Keratinocyte (primary cell): ENCODE measurements around the gene LRCOL1. TPM values are rescaled to one million over a fixed set of nuclear protein-coding genes. Genes with fewer than 3 reads are reported as not detected.

Source experiments
- DNase-seq: peaks from one replicate; pipeline ENCODE4 v3.0.0-alpha.2; 2011; ENCODE audit warnings: low read depth, missing footprints, low spot score
- FAIRE-seq: peaks from 2 replicates; lab custom pipeline; 2011; peaks lifted over from hg19 to GRCh38; lab: Jason Lieb, UNC
- H2AFZ ChIP-seq: 2 replicates; pipeline ENCODE4 v1.6.0; 2012; ENCODE audit warnings: low read length, control low read depth, inconsistent platforms; ENCODE audit not compliant: control insufficient read depth
- H3K27ac ChIP-seq: 2 replicates; pipeline ENCODE4 v1.5.1; 2011; ENCODE audit warnings: low read length; ENCODE audit not compliant: control insufficient read depth, insufficient read depth
- H3K27me3 ChIP-seq: 3 replicates; pipeline ENCODE4 v1.6.0; 2011; ENCODE audit warnings: low read length; ENCODE audit not compliant: control insufficient read depth, insufficient read depth; ENCODE audit errors: extremely low read depth
- H3K36me3 ChIP-seq, 2 experiments: 2 replicates in 1 of 2; 3 replicates in 1 of 2; pipeline ENCODE4 v1.5.1; 2011; ENCODE audit warnings: low read length in 2 of 2, mild to moderate bottlenecking in 1 of 2; ENCODE audit not compliant: control insufficient read depth in 2 of 2, insufficient read depth in 2 of 2; ENCODE audit errors: extremely low read depth in 1 of 2
- H3K4me1 ChIP-seq: 3 replicates; pipeline ENCODE4 v1.5.1; 2011; ENCODE audit warnings: low read length; ENCODE audit not compliant: control insufficient read depth, insufficient read depth; ENCODE audit errors: extremely low read depth
- H3K4me2 ChIP-seq: 3 replicates; pipeline ENCODE4 v1.6.0; 2011; ENCODE audit warnings: low read depth, low read length; ENCODE audit not compliant: control insufficient read depth, insufficient read depth; ENCODE audit errors: extremely low read depth
- H3K4me3 ChIP-seq, 3 experiments: fragments of 200-600 bp in 1 of 3; sonication (generic) in 1 of 3; 2 replicates in 2 of 3; 3 replicates in 1 of 3; pipeline ENCODE4 v1.5.1; 2011 to 2016; ENCODE audit warnings: low read length in 3 of 3, mild to moderate bottlenecking in 3 of 3, control low read depth in 2 of 3, inconsistent platforms in 1 of 3, low read depth in 1 of 3, mixed read lengths in 1 of 3, mixed run types in 1 of 3, moderate library complexity in 1 of 3; ENCODE audit not compliant: control insufficient read depth in 2 of 3, insufficient read depth in 2 of 3; ENCODE audit errors: extremely low read depth in 1 of 3
- H3K79me2 ChIP-seq: 2 replicates; pipeline ENCODE4 v1.6.0; 2012; ENCODE audit warnings: low read length; ENCODE audit not compliant: control insufficient read depth, insufficient read depth
- H3K9ac ChIP-seq: 3 replicates; pipeline ENCODE4 v1.6.0; 2011; ENCODE audit warnings: low read length; ENCODE audit not compliant: control insufficient read depth, insufficient read depth; ENCODE audit errors: extremely low read depth
- H3K9me1 ChIP-seq: 3 replicates; pipeline ENCODE4 v1.6.0; 2011; ENCODE audit warnings: low read length; ENCODE audit not compliant: control insufficient read depth, insufficient read depth; ENCODE audit errors: extremely low read depth
- H3K9me3 ChIP-seq: 2 replicates; pipeline ENCODE4 v1.5.1; 2012; ENCODE audit warnings: low read depth, low read length; ENCODE audit not compliant: control insufficient read depth
- H4K20me1 ChIP-seq: 3 replicates; pipeline ENCODE4 v1.6.0; 2011; ENCODE audit warnings: low read length; ENCODE audit not compliant: control insufficient read depth, insufficient read depth; ENCODE audit errors: extremely low read depth
- EZH2 ChIP-seq: IDR thresholded peaks from one replicate; pipeline ENCODE4 v1.6.1; 2012; ENCODE audit warnings: inconsistent platforms, mild to moderate bottlenecking, low read length, moderate library complexity
- dilution Hi-C: fragments of 300-500 bp; cut with MboI; formaldehyde crosslinking; loops from one replicate; pipeline ENCODE4 v1.7.0; 2020; ENCODE audit warnings: low sequenced_read_pairs; ENCODE audit not compliant: extremely low pct_ligation_motif_present
- polyA plus RNA-seq, 5 experiments: library from polyadenylated mRNA; depleted of rRNA in 3 of 5; stranded (reverse) in 3 of 5; stranded (forward) in 1 of 5; unstranded in 1 of 5; fragments of >200 nt; gene quantifications; 1 replicate in 1 of 5; 2 replicates in 3 of 5; 3 replicates in 1 of 5; pipeline versions ENCODE4 v1.2.1 to v1.2.3, GENCODE V29; 2011 to 2012; ENCODE audit warnings: missing spikeins in 2 of 5, low read depth in 1 of 5, low replicate concordance in 1 of 5
- TF ChIP-seq, protein P1 (sequence below), 3 experiments: IDR thresholded peaks in 1 of 3; conservative IDR thresholded peaks in 1 of 3; optimal IDR thresholded peaks in 1 of 3; 2 replicates in 2 of 3; 3 replicates in 1 of 3; pipeline versions ENCODE3 to v1.5.1; 2011; ENCODE audit warnings: low read length in 3 of 3, mild to moderate bottlenecking in 3 of 3, moderate library complexity in 2 of 3, control low read depth in 1 of 3, inconsistent platforms in 1 of 3; ENCODE audit not compliant: insufficient read depth in 2 of 3; ENCODE audit errors: extremely low read depth in 1 of 3

Gene LRCOL1
- polyA plus RNA-seq, 1 donor (not counting 4 experiments of a cell fraction or from before 2014, with no cell fraction given) = not detected

DNA sequence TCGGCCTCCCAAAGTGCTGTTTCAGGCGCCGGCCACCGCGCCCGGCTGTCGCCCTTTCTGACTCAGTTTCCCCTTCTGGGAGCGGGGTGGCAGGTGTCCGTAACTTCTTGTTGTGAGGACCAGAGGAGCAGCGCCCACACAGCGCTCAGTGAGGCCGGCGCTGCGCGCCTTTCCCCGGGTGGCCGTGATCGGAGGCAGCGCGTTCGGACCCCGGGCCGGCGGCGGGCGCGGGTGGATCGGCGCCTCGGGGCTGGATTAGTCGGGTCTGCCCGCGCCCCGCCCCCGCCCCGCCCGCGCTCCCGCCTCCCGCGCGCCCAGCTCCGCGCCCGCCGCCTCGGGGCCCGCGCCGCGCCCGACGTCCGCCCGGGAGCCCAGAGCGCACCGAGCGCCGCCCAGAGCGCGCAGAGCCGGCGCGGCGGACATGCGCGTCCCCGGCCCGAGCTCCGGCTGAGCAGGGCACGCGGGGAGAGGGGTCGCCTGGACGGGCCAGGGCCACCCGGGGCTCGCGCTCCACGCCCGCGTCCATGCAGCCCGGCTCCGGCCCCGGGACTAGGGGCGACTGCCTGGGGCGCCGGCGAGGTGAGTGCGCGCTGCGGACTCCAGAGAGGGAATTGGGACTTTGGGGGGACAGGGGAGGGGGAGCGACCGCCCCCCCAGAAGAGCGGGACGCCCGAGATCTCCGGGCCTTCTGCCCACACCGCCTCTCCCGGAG, 50.6 kb downstream of the LRCOL1 start:
- Histone ChIP-seq H3K9me1 (no peaks in the 10 kb centered on the region), H3K9me3 (no peaks in the 10 kb centered on the region), H3K79me2 (peaks cover 22% of the 10 kb centered on the region), H3K4me1 (peaks cover 12% of the 10 kb centered on the region), H4K20me1 (peaks cover 9% of the 10 kb centered on the region), H3K4me2 (peak overlapping the region; percentile 74), H3K9ac (peak overlapping the region; percentile 81), H3K27me3 (no peaks in the 10 kb centered on the region), H3K4me3 (peak overlapping the region; percentile 66 to 79 (median 77)), H3K36me3 (peaks cover 0 to under 1% of the 10 kb centered on the region in 2 experiments), H2AFZ (peak overlapping the region; percentile 9), H3K27ac (no peak overlapping the region)
- DNase-seq (no peak), FAIRE-seq (no peak)
- dilution Hi-C loops = no loop called here
- no peak for TF ChIP-seq EZH2
- TF ChIP-seq, protein P1, sequence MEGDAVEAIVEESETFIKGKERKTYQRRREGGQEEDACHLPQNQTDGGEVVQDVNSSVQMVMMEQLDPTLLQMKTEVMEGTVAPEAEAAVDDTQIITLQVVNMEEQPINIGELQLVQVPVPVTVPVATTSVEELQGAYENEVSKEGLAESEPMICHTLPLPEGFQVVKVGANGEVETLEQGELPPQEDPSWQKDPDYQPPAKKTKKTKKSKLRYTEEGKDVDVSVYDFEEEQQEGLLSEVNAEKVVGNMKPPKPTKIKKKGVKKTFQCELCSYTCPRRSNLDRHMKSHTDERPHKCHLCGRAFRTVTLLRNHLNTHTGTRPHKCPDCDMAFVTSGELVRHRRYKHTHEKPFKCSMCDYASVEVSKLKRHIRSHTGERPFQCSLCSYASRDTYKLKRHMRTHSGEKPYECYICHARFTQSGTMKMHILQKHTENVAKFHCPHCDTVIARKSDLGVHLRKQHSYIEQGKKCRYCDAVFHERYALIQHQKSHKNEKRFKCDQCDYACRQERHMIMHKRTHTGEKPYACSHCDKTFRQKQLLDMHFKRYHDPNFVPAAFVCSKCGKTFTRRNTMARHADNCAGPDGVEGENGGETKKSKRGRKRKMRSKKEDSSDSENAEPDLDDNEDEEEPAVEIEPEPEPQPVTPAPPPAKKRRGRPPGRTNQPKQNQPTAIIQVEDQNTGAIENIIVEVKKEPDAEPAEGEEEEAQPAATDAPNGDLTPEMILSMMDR (optimal IDR thresholded peaks at IDR 0.05 in 1 of 3, IDR thresholded peaks at IDR 0.05 in 1 of 3, conservative IDR thresholded peaks at IDR 0.05 in 1 of 3; ENCODE audit: extremely low read depth in 1 of 3, insufficient read depth in 2 of 3, low read length in 3 of 3) = no peak

DNA sequence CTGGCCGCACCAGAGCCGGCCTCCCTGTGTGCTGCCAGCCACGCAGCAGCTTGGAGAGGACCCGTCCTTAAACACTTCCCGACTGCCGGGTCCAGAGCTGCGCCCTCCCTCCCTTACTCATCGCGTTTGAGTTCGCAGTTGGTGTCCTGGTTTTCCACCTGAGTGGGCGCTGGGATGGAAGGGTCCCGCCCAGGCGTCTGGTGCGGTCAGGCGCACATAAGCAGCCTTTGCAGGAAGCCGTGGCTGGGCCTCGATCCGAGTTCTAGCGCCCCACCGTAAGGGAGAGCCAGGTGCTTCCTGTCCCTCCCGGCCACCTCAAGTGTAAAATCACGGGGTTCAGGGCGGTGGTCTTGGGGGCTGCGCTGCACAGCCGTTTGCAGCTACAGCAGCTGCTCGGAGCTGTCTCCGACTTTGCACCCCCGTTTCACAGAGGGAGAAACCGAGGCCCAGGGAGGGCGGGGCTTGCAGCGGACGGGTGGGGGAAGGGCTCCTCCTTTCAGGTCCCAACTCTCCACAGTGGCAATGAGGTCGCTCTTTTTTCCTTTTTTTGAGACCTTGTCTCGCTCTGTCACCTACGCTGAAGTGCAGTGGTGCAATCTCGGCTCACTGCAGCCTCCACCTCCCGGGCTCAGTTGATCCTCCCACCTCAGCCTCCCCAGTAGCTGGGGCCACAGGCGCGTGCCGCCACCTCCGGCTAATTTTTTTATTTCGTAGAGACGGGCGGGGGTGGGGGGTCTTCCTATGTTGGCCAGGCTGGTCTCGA, 51.3 kb downstream of the LRCOL1 start:
- no peaks in the 10 kb centered on the region for H3K9me3 ChIP-seq
- no peak overlapping the region for H3K9ac ChIP-seq
- H3K4me2 ChIP-seq = peak overlapping the region; percentile 74
- no peaks in the 10 kb centered on the region for H3K27me3 ChIP-seq
- peaks cover 12% of the 10 kb centered on the region for H3K4me1 ChIP-seq
- peak overlapping the region in 2 of 3 experiments; percentile 39 to 52 for H3K4me3 ChIP-seq
- TF ChIP-seq EZH2 = no peak
- TF ChIP-seq, protein P1 (optimal IDR thresholded peaks at IDR 0.05 in 1 of 3, IDR thresholded peaks at IDR 0.05 in 1 of 3, conservative IDR thresholded peaks at IDR 0.05 in 1 of 3; ENCODE audit: extremely low read depth in 1 of 3, insufficient read depth in 2 of 3, low read length in 3 of 3) = no peak
- no peak for DNase-seq
- H3K27ac ChIP-seq = no peak overlapping the region
- H3K9me1 ChIP-seq = no peaks in the 10 kb centered on the region
- peaks cover 19% of the 10 kb centered on the region for H3K79me2 ChIP-seq
- FAIRE-seq = no peak
- dilution Hi-C loops = no loop called here
- no peaks in the 10 kb centered on the region for H3K36me3 ChIP-seq
- no peak overlapping the region for H2AFZ ChIP-seq
- H4K20me1 ChIP-seq = peaks cover 9% of the 10 kb centered on the region
